ENCODE results near the gene PRKG1. TPM values are rescaled to one million over a fixed set of nuclear protein-coding genes. Genes with fewer than 3 reads are reported as not detected.

Gene PRKG1
- total and polyA plus RNA-seq, 2 donors from 2014 or later = 3.6 to 14.8 TPM

- Histone ChIP-seq H3K27me3 (ENCODE audit: control insufficient read depth, insufficient read depth, low read length) (no peaks in the 10 kb centered on the region), H3K9me3 (ENCODE audit: control insufficient read depth in 2 of 3, insufficient read depth in 1 of 3, low read length in 3 of 3) (no peaks in the 10 kb centered on the region), H3K36me3 (ENCODE audit: control insufficient read depth in 2 of 3, insufficient read depth in 3 of 3, low read length in 3 of 3) (no peaks in the 10 kb centered on the region), H3K4me3 (ENCODE audit: low read length in 3 of 3) (no peak overlapping the region), H3K9ac (ENCODE audit: low read length in 3 of 3) (no peak overlapping the region), H3K27ac (ENCODE audit: low read depth in 2 of 2, low read length in 2 of 2) (no peak overlapping the region), H3K4me1 (ENCODE audit: control insufficient read depth in 2 of 3, insufficient read depth in 2 of 3, low read depth in 1 of 3, low read length in 3 of 3) (no peaks in the 10 kb centered on the region)
- intact Hi-C loops (cut with DNase I) = no loop called here
- FAIRE-seq (no peak), DNase-seq (peak in 2 of 5 donors; percentile 10 to 23)
- TF ChIP-seq, protein P1, sequence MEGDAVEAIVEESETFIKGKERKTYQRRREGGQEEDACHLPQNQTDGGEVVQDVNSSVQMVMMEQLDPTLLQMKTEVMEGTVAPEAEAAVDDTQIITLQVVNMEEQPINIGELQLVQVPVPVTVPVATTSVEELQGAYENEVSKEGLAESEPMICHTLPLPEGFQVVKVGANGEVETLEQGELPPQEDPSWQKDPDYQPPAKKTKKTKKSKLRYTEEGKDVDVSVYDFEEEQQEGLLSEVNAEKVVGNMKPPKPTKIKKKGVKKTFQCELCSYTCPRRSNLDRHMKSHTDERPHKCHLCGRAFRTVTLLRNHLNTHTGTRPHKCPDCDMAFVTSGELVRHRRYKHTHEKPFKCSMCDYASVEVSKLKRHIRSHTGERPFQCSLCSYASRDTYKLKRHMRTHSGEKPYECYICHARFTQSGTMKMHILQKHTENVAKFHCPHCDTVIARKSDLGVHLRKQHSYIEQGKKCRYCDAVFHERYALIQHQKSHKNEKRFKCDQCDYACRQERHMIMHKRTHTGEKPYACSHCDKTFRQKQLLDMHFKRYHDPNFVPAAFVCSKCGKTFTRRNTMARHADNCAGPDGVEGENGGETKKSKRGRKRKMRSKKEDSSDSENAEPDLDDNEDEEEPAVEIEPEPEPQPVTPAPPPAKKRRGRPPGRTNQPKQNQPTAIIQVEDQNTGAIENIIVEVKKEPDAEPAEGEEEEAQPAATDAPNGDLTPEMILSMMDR (IDR thresholded peaks at IDR 0.05; ENCODE audit: borderline replicate concordance, extremely low read depth, insufficient read depth) = no peak
Observed at GRCh38 chr10:51986516-51986915, 912.2 kb downstream of the PRKG1 start.

DNA sequence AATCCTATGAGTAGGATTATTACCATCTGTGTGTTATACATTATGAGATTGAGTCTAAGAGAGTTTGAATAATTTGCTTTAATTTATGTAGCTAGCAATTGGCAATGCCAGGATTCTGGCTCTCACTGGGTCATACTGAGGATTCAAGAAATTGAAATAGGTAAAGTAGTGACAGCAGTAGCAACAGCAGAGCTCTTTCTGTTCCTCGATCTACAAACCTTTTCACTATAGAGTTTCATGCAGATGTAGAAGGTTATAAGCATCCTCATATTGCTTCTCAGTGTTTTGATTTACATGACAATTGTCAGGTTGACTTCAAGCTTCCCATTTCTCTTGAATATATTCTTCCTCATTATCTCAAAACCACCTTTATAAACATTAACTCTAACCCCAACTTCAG, 919.2 kb downstream of the PRKG1 start:
- H3K27me3 ChIP-seq (ENCODE audit: control insufficient read depth, insufficient read depth, low read length) = no peaks in the 10 kb centered on the region
- TF ChIP-seq, protein P1 (IDR thresholded peaks at IDR 0.05; ENCODE audit: borderline replicate concordance, extremely low read depth, insufficient read depth) = no peak
- no peaks in the 10 kb centered on the region for H3K36me3 ChIP-seq (ENCODE audit: control insufficient read depth in 2 of 3, insufficient read depth in 3 of 3, low read length in 3 of 3)
- DNase-seq (no peak), FAIRE-seq (no peak)
- intact Hi-C loops (cut with DNase I) = no loop called here
- no peak overlapping the region for H3K27ac ChIP-seq (ENCODE audit: low read depth in 2 of 2, low read length in 2 of 2)
- H3K9me3 ChIP-seq (ENCODE audit: control insufficient read depth in 2 of 3, insufficient read depth in 1 of 3, low read length in 3 of 3) = no peaks in the 10 kb centered on the region
- no peak overlapping the region for H3K4me3 ChIP-seq (ENCODE audit: low read length in 3 of 3)
- no peak overlapping the region for H3K9ac ChIP-seq (ENCODE audit: low read length in 3 of 3)
- H3K4me1 ChIP-seq (ENCODE audit: control insufficient read depth in 2 of 3, insufficient read depth in 2 of 3, low read depth in 1 of 3, low read length in 3 of 3) = no peaks in the 10 kb centered on the region

DNA sequence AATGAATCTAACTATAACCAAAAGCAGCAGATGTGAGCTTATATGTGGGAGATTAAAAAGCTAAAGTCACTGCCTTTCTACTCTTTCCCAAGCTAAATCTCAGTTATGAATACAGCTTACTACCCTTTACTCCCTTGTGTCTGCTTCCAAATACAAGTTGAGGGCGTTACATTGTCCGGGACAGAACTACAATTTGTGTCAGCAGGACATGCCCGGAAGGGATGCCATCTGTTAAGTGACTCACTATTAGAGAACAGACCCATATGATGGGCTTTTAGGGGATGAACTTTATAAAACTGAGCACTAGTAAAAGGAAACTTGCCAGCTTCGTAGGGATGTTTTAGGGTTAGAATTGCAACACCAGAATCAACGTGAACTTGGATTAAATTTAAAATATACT, 924.8 kb downstream of the PRKG1 start:
- TF ChIP-seq, protein P1 (IDR thresholded peaks at IDR 0.05; ENCODE audit: borderline replicate concordance, extremely low read depth, insufficient read depth) = no peak
- FAIRE-seq = no peak
- Histone ChIP-seq H3K27ac (ENCODE audit: low read depth in 2 of 2, low read length in 2 of 2) (no peak overlapping the region), H3K4me1 (ENCODE audit: control insufficient read depth in 2 of 3, insufficient read depth in 2 of 3, low read depth in 1 of 3, low read length in 3 of 3) (no peaks in the 10 kb centered on the region), H3K9me3 (ENCODE audit: control insufficient read depth in 2 of 3, insufficient read depth in 1 of 3, low read length in 3 of 3) (no peaks in the 10 kb centered on the region), H3K27me3 (ENCODE audit: control insufficient read depth, insufficient read depth, low read length) (no peaks in the 10 kb centered on the region), H3K36me3 (ENCODE audit: control insufficient read depth in 2 of 3, insufficient read depth in 3 of 3, low read length in 3 of 3) (no peaks in the 10 kb centered on the region), H3K9ac (ENCODE audit: low read length in 3 of 3) (no peak overlapping the region), H3K4me3 (ENCODE audit: low read length in 3 of 3) (no peak overlapping the region)
- intact Hi-C loops (cut with DNase I) = no loop called here
- DNase-seq = no peak

DNA sequence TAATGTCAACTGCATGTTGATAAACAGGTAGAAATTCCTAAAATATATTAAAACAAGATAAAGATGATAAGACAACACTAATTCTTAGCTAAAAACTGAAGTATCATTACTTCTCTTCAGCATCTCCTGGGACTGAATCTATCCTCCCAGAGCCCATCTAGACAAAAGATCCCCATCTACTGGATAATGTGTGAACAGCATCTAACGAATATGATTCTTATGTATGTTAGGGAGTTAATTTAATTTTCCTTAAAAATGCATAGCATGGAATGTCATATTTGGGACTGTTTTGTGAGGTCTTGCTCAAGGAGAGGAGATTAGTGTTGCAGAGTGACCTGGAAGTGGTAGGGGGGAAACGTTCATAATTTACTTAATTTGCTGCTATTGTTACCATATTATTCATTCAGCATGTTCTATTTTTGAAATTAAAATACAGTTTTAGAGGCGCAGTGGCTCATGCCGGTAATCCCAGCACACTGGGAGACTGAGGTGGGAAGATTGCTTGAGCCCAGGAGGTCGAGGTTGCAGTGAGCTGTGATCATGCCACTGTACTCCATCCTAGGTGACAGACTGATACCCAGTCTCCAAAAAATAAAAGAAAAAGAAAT, 930.2 kb downstream of the PRKG1 start:
- H3K9ac ChIP-seq (ENCODE audit: low read length in 3 of 3) = no peak overlapping the region
- no peaks in the 10 kb centered on the region for H3K4me1 ChIP-seq (ENCODE audit: control insufficient read depth in 2 of 3, insufficient read depth in 2 of 3, low read depth in 1 of 3, low read length in 3 of 3)
- TF ChIP-seq, protein P1 (IDR thresholded peaks at IDR 0.05; ENCODE audit: borderline replicate concordance, extremely low read depth, insufficient read depth) = peak; percentile 23
- H3K27me3 ChIP-seq (ENCODE audit: control insufficient read depth, insufficient read depth, low read length) = no peaks in the 10 kb centered on the region
- H3K27ac ChIP-seq (ENCODE audit: low read depth in 2 of 2, low read length in 2 of 2) = no peak overlapping the region
- intact Hi-C loops (cut with DNase I) = no loop called here
- no peak overlapping the region for H3K4me3 ChIP-seq (ENCODE audit: low read length in 3 of 3)
- DNase-seq (peak in 2 of 5 donors; percentile 53 to 76), FAIRE-seq (no peak)
- no peaks in the 10 kb centered on the region for H3K36me3 ChIP-seq (ENCODE audit: control insufficient read depth in 2 of 3, insufficient read depth in 3 of 3, low read length in 3 of 3)
- H3K9me3 ChIP-seq (ENCODE audit: control insufficient read depth in 2 of 3, insufficient read depth in 1 of 3, low read length in 3 of 3) = peaks cover 0 to 5% (median 0%) of the 10 kb centered on the region in 3 donors
